GM18519 (cell line): ENCODE data around the gene ZNF280D.

Experiments
- ATAC-seq: cut with Tn5 transposase; IDR thresholded peaks from one replicate; pipeline ENCODE4 v1.9.1; 2021; ENCODE audit warnings: mild to moderate bottlenecking, moderate library complexity; ENCODE audit not compliant: unreplicated experiment, low FRiP score

The ZNF280D gene

GRCh38 chr15:56653107-56653506 is 80.2 kb downstream of the ZNF280D start:
- ATAC-seq = no peak

GRCh38 chr15:56648311-56648710 is 85.0 kb downstream of the ZNF280D start:
- no peak for ATAC-seq

GRCh38 chr15:56640549-56640948 is 92.8 kb downstream of the ZNF280D start:
- ATAC-seq = no peak

GRCh38 chr15:56640127-56640526 is 93.2 kb downstream of the ZNF280D start:
- no peak for ATAC-seq

- ATAC-seq = no peak
Measured at GRCh38 chr15:56639631-56640030, 93.7 kb downstream of the ZNF280D start.

- no peak for ATAC-seq
Measured at GRCh38 chr15:56631765-56632164, 101.5 kb downstream of the ZNF280D start.

GRCh38 chr15:56628893-56629532 is 104.3 kb downstream of the ZNF280D start:
- no peak for ATAC-seq

- ATAC-seq = no peak
Measured at GRCh38 chr15:56619887-56620286, 113.4 kb downstream of the ZNF280D start.

- no peak for ATAC-seq
Measured at GRCh38 chr15:56617628-56618027, 115.7 kb downstream of the ZNF280D start.

- no peak for ATAC-seq
Measured at GRCh38 chr15:56616551-56616950, 116.8 kb downstream of the ZNF280D start.

- ATAC-seq = no peak
Measured at GRCh38 chr15:56613811-56614210, 119.5 kb downstream of the ZNF280D start.

GRCh38 chr15:56608993-56609392 is 124.3 kb downstream of the ZNF280D start:
- ATAC-seq = no peak

- ATAC-seq = peak; percentile 92
Measured at GRCh38 chr15:56608140-56608778, 125.0 kb downstream of the ZNF280D start.

- no peak for ATAC-seq
Measured at GRCh38 chr15:56602253-56602652, 131.1 kb downstream of the ZNF280D start.

GRCh38 chr15:56600380-56600779 is 132.9 kb downstream of the ZNF280D start:
- ATAC-seq = no peak

- no peak for ATAC-seq
Measured at GRCh38 chr15:56598991-56599390, 134.3 kb downstream of the ZNF280D start.

GRCh38 chr15:56587686-56588085 is 145.6 kb downstream of the ZNF280D start:
- ATAC-seq = no peak

GRCh38 chr15:56586206-56586605 is 147.1 kb downstream of the ZNF280D start:
- ATAC-seq = no peak

GRCh38 chr15:56582785-56583184 is 150.5 kb downstream of the ZNF280D start:
- no peak for ATAC-seq
